HG03342 (cell line): ENCODE results near the gene ZBTB32.

Source experiments
- ATAC-seq: cut with Tn5 transposase; IDR thresholded peaks from one replicate; pipeline ENCODE4 v1.9.1; 2021; ENCODE audit warnings: mild to moderate bottlenecking, moderate library complexity; ENCODE audit not compliant: unreplicated experiment

Gene ZBTB32

DNA sequence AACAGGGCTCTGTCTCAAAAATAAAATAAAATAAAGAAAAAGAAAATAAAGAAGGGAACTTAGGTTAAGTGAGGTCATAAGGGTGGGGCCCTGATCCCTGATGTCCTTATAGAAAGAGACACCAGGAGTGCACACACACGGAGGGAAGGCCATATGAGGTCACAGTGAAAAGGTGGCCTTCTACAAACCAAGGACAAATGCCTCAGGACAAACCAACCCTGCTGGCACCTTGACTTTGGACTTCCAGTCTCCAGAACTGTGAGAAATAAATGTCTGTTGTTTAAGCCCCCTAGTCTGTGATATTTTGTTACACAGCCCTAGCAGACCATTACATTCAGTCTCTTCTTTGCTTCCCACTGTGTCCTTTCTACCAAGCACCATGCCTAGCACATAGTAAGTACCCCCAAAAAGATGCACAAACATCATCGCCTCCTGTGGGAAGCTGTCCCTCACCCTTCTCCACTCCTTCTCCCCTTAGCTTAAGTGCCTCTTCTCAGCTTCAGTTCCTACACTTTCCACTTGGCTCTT is 8.4 kb upstream of the ZBTB32 start:
- no peak for ATAC-seq

GRCh38 chr19:35696835-35697234 is 7.5 kb upstream of the ZBTB32 start:
- ATAC-seq: no peak

DNA sequence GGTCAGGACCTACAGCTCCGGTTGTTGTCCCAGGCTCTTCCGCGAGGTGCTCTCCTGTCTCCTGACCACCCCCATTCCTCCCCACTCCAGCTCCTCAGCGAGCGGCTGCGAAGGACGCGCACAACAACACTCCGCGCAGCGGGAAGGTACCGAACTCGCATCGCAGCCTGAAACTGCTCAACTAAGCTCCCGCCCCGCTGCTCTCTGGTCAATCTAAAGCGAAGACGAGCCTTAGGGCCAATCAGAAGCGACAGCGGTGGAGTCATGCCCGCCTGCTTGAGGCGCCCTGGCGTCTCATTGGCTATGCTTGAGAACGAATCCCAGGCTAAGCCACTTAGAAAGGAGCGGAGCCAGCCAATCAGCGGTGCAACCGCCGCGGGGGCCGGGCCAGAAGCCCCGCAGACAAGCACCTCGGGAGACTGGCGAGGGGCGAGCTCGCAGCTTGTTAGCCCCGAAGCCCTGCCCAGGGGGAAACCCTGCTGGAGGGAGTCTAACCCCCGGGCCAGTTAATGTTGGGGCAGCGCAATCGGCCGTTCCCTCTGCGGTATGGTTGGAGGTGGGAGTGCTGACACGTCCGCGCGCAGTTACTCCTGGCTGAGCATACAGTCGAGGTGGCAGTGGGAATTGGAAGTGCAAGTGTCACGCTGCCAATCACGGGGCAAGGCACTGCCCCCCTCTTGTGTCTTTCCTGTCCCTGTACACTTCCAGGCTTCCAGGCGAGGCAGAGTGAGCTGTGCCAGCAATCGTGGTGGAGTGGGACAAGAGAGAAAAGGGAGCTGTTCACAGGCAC is 1.9 kb upstream of the ZBTB32 start:
- ATAC-seq: peak; percentile 95

- ATAC-seq: no peak
Measured at GRCh38 chr19:35703343-35703742, 1.0 kb upstream of the ZBTB32 start.

GRCh38 chr19:35708391-35708790 is 4.0 kb downstream of the ZBTB32 start:
- no peak for ATAC-seq

GRCh38 chr19:35710784-35711723 is 6.7 kb downstream of the ZBTB32 start:
- no peak for ATAC-seq

DNA sequence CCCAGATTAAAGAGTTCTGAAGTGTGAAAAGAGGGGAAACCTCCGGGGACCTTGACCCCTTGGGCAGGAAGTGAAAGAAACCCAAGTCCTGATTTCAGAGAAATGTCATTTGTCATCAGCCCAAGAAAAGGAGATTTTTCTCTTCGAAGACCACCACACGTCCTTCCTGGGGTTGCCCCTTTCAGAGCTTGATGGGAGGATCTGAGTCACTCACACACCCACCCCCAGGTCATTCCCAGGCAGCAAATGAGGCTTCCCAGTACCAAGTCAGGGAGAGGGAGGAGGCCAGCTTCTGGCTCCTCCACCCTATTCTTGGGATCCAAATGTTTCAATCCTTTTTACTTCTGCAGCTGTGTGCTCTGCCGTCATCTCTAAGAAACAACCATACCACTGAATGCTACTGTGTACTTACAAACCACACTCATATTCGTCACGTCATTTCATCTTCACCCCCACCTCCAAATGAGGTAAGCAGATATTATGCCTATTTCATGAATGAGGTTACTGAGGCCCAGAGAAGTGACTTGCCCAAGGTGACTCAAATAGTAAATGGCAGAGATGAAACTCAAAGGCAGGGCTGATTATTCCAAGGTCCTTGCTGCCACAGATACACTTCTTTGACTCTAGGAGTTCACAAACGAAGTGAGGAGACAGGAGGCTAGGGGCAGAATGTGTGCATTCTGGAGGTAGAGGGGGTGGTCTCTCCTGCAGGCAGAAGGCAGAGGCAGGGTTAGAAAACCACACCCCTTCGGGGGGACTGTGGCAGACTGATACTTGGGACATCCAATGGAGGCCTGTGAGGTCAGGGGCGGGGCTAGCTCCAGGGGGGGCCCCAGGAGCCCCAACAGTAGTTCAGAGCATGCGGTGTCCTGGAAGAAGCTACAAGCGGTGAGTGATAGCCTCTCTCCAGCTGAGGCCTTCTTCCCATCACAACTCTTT is 8.5 kb downstream of the ZBTB32 start:
- no peak for ATAC-seq

- no peak for ATAC-seq
Measured at GRCh38 chr19:35713506-35713850, 9.1 kb downstream of the ZBTB32 start.

DNA sequence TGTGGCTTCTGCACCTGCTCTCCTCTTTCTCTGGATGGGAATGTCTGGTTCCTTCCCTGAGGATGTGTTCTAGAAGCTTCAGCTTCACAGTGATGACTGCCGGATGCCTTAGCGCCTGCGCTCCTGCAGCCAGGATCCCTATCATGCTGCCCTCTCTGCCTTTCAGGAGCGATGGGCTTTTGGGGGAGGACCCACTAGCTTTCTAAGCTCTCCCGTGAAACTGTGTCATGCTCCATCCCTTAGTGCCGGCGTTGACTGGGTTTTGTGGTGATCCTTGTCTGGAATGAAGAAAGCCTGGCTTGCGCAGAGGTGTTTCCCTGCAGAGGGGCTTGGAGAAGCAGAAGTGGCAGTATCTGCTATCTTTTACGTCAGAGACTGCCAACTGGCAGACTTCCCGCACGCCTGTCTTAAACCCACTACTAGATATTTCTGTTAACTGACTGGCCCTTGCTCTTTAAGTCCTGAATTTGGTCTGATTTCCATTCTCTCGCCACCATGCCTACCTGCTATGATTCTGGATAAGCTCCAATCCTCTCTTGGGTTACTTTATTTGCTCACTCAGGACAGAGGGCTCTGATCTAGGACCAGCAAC is 9.6 kb downstream of the ZBTB32 start:
- no peak for ATAC-seq

DNA sequence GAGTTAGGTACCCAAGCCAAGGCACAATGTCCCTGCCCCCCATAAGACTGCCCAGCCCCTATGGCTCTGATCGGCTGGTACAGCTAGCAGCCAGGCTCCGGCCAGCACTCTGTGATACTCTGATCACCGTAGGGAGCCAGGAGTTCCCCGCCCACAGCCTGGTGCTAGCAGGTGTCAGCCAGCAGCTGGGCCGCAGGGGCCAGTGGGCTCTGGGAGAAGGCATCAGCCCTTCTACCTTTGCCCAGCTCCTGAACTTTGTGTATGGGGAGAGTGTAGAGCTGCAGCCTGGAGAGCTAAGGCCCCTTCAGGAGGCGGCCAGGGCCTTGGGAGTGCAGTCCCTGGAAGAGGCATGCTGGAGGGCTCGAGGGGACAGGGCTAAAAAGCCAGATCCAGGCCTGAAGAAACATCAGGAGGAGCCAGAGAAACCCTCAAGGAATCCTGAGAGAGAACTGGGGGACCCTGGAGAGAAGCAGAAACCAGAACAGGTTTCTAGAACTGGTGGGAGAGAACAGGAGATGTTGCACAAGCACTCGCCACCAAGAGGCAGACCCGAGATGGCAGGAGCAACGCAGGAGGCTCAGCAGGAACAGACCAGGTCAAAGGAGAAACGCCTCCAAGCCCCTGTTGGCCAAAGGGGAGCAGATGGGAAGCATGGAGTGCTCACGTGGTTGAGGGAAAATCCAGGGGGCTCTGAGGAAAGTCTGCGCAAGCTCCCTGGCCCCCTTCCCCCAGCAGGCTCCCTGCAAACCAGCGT is 10.4 kb downstream of the ZBTB32 start:
- no peak for ATAC-seq

DNA sequence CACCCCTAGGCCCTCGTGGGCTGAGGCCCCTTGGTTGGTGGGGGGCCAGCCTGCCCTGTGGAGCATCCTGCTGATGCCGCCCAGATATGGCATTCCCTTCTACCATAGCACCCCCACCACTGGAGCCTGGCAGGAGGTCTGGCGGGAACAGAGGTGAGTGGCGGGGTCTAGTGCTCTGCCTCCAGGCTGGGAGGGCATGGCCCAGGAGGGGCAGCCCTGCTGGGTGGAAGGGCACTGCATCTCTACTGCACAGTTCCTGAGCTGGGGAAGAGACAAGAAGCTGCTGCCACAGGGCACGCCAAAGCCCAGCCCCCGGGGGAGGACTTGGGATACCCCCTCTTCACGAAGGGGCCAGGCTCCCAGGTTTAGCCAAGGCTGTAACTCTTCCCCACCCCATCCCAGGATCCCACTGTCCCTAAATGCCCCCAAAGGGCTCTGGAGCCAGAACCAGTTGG is 11.0 kb downstream of the ZBTB32 start:
- no peak for ATAC-seq

DNA sequence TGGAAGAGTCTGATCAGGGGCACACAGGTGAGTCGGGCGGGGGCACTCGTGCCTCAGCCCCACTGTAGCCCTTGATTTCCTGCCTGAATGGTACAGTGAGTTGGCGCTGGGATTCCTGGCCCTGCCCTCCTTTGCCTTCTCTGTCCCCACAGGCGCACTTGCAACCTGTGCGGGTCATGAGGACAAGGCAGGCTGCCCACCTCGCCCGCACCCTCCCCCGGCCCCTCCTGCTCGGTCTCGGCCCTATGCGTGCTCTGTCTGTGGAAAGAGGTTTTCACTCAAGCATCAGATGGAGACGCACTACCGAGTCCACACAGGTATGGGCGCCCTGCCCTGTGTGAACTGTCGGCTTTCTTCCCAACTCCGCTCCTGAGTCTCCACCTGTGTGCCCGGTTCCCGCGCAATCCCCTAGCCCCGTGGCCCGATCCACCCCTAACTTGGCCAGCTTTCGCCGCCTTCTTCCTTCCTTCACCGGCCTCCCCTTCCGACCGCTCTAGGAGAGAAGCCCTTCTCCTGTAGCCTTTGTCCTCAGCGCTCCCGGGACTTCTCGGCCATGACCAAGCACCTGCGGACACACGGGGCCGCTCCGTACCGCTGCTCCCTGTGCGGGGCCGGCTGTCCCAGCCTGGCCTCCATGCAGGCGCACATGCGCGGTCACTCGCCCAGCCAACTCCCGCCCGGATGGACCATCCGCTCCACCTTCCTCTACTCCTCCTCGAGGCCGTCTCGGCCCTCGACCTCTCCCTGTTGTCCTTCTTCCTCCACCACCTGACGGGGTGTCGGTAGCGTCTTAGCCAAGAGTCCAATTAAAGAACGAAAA is 11.8 kb downstream of the ZBTB32 start:
- ATAC-seq: no peak

GRCh38 chr19:35716801-35717664 is 12.7 kb downstream of the ZBTB32 start:
- peak; percentile 54 for ATAC-seq

DNA sequence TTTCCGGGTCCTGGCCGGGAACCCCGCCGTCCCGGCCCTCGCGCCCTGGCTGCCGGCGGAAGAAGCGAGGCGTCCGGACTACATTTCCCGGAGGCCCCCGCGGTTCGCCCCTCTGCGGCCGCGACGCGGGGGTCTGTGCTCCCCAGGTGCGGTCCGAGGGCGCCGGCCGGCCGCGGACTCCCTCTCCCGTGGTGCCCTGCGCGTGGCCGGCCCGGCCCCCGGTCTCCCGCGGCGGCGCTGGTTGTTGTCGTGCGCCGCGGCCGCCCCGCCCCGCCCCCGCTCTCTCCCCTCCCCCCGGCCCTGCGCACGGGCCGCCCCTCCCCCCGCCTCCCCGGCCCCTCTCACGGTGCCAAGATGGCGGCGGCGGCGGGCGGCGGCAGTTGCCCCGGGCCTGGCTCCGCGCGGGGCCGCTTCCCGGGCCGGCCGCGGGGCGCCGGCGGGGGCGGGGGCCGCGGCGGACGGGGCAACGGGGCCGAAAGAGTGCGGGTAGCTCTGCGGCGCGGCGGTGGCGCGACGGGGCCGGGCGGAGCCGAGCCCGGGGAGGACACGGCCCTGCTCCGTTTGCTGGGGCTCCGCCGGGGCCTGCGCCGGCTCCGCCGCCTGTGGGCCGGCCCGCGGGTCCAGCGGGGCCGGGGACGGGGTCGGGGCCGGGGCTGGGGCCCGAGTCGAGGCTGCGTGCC is 13.4 kb downstream of the ZBTB32 start, which contains the start of gene KMT2B:
Gene KMT2B, plus strand, starts transcription at position 339 of the 680 bp plus-strand sequence. Its CDS starts 16 bp downstream, at position 355.
- ATAC-seq: peak; percentile 3

DNA sequence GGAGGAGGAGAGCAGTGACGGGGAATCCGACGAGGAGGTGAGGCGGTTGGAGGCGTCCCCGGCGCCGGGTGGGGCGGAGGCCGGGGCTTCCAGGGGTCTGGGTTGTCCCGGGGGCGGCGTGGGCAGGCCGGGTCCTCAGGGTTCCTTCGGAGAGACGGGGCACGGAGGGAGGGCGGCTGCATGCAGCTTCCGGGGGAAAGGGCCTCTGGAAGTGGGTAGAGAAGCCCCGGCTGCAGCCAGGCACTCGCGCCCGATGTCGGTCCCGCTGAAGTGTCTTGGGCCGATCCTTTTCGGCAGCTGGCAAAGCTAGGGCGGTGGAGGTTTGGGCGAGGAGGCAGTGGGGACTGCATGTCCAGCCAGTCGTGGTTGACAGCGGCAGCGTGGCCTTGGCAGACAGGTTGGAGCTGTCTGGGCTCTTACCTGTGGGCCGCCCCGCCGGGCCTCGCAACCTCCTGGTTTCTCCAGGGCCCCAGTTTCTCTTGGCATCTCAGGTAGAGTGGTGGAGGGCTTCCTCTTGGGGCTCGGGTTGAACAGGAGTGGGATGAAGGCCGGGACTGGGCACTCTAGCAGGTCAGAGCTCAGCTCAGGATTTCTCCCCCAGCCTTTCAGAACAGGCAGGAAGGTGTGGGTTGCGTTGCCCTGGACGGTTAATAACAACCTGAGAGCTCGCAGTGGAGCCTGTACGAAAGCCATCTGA is 14.1 kb downstream of the ZBTB32 start:
- no peak for ATAC-seq

- no peak for ATAC-seq
Measured at GRCh38 chr19:35719402-35720162, 15.2 kb downstream of the ZBTB32 start.
